HK-2 (cell line): ENCODE measurements around the gene AURKB.
"Not testable (repeated sequence)": the region's sequence is repeated elsewhere in the genome, so short reads cannot be mapped to it uniquely, and the experiment has no call there.

Experiments used
- DNase-seq: peaks from one replicate; pipeline ENCODE4 v3.0.0-alpha.2; 2018; ENCODE audit not compliant: unreplicated experiment

The AURKB gene

GRCh38 chr17:8209907-8210760 lies at the start of gene AURKB:
AURKB (minus strand) TSS chr17:8210575; CDS start chr17:8210224, 351 bp downstream.
- DNase-seq = peak; percentile 94

- DNase-seq = no peak
These were observed 47.4 kb upstream of the AURKB start for GRCh38 chr17:8257801-8258200.

- DNase-seq = no peak
These were observed 46.3 kb upstream of the AURKB start for GRCh38 chr17:8256691-8257090.

- no peak for DNase-seq
These were observed 45.9 kb upstream of the AURKB start for GRCh38 chr17:8256291-8256690.

- DNase-seq = no peak
These were observed 45.1 kb upstream of the AURKB start for GRCh38 chr17:8255499-8255898.

- no peak for DNase-seq
These were observed 44.5 kb upstream of the AURKB start for GRCh38 chr17:8254881-8255280.

- DNase-seq = no peak
These were observed 43.4 kb upstream of the AURKB start for GRCh38 chr17:8253801-8254200.

GRCh38 chr17:8251411-8251810 lies 41.0 kb upstream of the AURKB start:
- DNase-seq = not testable (repeated sequence)

GRCh38 chr17:8249621-8250500 lies 39.5 kb upstream of the AURKB start:
- no peak for DNase-seq

GRCh38 chr17:8248751-8249607 lies 38.6 kb upstream of the AURKB start, which contains the start of gene PFAS:
PFAS (plus strand) TSS chr17:8249289; CDS start chr17:8253938, 4,649 bp downstream.
- DNase-seq = peak; percentile 94

- no peak for DNase-seq
These were observed 34.4 kb upstream of the AURKB start for GRCh38 chr17:8244768-8245167.

GRCh38 chr17:8243827-8244226 lies 33.5 kb upstream of the AURKB start:
- no peak for DNase-seq

- DNase-seq = no peak
These were observed 27.5 kb upstream of the AURKB start for GRCh38 chr17:8237886-8238285.

- no peak for DNase-seq
These were observed 26.8 kb upstream of the AURKB start for GRCh38 chr17:8237175-8237574.

- DNase-seq = no peak
These were observed 25.3 kb upstream of the AURKB start for GRCh38 chr17:8235676-8236075.

GRCh38 chr17:8234361-8235270 lies 24.2 kb upstream of the AURKB start:
- no peak for DNase-seq

GRCh38 chr17:8231701-8232100 lies 21.3 kb upstream of the AURKB start:
- no peak for DNase-seq

GRCh38 chr17:8227238-8227581 lies 16.8 kb upstream of the AURKB start:
- DNase-seq = no peak

GRCh38 chr17:8226536-8227237 lies 16.3 kb upstream of the AURKB start:
- no peak for DNase-seq
